HG03457 (cell line): ENCODE results near the gene S100A4.
"Not testable (repeated sequence)": the region's sequence is repeated elsewhere in the genome, so short reads cannot be mapped to it uniquely, and the experiment has no call there.

ENCODE experiments used
- ATAC-seq: cut with Tn5 transposase; IDR thresholded peaks from one replicate; pipeline ENCODE4 v1.9.1; 2021; ENCODE audit warnings: moderate number of reproducible peaks; ENCODE audit not compliant: unreplicated experiment

Gene S100A4

DNA sequence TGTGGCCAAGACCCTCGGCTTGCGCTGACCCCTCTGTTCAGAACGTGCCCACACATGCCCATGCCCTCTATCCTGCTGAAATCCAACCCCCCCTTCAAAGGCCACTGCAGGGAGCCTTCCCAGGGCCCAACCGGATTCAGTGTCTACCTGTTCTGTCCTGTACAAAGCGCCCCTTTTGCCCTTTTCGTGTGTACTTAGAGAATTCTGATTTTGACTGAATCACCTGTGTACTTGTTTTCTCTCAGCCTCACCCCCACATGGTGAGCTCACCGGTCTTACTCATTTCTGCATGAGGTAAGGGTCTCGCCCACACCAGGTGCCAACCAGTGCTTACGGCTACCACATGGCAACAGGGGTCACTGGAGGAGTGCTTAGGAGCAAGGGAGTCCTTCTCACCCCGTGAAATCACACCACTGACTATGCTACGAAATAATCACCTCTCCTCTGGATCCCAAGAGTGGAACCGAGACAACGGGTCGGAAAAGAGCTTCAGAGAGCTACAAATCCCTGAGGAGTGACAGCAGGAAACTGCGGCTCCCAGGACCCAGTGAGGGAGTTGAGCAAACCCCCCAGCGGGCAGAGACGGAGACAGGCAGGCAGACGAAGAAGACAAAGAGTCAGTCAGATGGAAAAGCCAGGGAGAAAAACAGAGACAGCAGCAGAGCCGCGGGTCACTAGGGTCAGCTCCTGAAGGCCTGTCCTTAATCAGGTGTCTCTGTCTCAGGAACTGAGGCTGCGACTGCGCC is 22.2 kb upstream of the S100A4 start:
- ATAC-seq = no peak

DNA sequence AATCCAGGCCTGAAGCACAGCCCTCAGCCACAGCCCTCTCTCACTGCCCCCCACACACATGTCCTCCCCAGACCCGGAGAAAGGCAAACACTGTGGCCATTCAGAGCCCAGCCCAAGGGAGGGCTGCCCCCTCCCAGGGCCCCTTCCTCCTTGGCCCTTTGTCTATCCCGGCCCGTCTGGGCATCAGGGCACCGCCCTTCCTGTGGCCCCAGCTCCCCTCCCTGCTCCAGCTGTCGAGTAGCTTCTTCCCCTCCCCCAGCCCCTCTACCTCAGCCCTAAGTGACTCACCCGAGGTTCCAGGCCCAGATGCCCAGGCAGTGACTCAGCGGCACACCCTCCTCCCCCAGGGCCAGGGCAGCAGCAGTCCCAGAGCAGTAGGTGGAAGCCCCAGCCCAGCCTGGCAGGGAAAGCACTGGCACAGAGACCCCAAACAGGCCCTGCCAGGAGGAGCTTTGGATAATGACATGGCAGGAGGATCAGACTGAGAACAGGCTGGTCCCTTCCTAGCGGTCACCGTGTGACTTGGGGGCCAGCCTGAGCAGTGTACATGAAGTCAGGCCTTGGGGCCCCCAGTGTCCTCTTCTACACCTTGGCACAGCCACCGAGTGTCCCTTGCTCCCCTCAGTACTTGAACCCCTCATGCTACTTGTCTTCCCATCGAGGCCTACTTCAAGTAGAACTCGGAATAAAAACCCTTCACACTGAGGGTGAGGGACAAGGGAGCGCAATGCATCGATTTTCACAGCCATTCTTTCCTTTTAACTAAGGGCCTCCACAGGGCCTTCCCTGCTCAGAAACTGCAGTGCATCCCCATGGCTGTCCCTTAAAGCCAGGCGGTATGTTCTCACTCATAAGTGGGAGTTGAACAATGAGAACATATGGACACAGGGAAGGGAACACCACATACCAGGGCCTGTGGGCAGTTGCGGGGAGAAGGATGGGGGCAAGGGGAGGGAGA is 21.1 kb upstream of the S100A4 start:
- ATAC-seq = no peak

DNA sequence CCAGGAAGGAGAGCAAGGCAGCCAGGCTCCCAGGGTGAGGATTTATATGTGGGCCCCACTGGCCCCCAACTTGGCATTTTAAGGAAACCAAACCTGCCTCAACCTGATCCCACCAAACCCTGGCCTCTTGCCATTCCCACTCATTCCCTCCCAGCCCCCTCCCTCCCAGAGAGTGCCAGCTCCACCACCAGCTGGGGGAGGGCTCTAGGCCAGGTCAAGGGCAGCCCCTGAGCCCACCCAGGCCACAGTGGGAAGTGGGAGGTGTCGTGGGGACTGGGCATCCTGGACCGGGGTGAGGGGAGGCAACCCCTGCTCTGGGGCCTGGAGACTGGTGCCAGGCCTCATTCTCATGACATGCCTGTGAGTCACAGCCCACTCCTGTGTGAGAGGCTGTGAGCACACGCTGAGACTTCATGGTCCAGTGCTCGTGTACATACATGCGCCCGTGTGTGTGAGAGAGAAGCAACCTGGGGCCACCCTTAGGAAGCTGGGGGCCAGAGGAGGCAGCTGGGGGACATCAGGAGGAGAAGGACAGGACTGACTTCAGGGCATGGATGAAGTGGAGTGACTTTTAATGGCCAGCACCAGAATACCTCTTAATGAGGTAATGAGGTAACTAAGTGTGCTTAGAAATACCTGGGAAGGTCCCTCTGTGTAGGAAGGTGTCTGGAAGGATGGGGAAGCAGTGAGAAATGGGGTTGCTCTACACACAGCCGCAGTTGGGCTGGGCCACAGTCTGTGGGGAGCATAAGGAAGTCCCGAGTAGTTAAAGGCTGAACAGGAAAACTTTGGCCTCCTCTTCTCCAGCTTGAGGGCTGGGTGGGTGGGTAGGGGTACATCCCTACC is 20.1 kb upstream of the S100A4 start, which contains the start of gene S100A2:
Gene S100A2 (minus strand): TSS at position 316 of the 846 bp plus-strand sequence. CDS start 1,967 bp downstream, outside the sequence.
- no peak for ATAC-seq

DNA sequence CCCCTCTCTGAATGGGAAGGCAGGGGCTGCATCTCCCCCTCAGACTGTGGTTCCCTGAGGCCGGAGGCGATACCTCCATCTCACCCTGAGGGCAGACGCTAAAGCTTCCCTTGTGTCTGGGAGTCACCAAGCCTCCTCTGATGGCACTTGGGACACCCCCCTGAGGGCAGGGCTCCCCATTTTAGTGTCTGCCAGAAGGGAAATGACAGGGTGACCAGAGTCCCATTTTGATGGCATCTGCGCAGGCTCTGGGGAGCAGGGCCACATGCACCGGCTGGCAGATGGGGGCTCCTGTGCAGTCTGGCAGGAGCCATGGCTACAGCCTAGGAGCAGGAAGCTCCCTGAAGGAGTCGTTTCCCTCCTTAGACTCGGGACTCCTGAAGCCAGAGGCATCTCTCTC is 18.4 kb upstream of the S100A4 start:
- no peak for ATAC-seq

DNA sequence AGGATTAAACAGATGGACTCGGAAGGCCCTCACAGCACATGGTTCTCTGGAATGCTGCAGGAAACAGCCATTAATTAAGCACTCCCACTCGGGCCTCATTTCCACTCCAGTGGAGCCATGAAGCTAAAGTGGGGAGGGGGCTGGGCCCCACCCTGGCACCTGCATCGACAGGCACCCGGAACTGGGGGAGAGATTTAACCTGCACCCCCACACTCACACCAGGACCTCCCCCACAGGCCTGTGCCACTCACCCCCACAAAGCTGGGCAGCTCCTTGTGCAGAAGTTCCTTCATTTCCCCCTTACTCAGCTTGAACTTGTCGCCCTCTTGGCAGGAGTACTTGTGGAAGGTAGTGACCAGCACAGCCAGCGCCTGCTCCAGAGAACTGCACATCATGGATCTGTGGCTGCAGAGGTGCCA is 17.9 kb upstream of the S100A4 start:
- no peak for ATAC-seq

DNA sequence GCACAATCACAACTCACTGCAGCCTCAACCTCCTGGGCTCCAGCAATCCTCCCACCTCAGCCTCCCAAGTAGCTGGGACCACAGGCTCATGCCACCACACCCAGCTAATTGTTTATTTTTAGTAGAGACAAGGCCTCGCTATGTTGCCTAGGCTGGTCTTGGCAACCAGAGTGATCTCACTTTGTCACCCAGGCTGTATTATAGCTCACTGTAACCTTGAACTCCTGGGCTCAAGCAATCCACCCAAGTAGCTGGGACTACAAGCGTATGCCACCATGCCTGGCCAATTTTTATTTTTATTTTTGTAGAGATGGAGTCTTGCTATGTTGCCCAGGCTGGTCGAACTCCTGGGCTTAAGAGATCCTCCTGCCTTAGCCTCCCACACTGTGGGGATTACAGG is 16.4 kb upstream of the S100A4 start:
- not testable (repeated sequence) for ATAC-seq

DNA sequence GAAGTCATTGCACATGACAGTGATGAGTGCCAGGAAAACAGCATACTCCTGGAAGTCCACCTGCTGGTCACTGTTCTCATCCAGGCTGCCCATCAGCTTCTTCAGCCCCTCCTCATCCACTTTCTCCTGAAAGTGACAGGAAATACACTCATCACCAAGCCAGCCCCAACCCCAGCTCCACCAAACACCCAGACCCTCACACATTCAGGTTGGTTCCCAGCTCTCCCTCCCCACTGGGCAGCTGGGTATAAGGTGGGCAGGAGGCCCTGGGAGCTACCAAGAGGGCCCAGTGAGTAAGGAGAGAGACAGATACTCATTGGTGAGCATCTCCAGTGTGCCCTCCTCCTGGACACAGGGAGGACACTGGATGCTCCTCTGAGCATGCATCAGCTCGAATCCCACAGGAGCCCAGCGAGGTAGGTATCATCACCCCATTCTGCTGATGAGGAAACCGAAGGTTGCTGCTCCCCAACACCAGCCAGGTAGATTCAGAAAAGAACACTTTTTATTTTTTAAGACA is 15.9 kb upstream of the S100A4 start:
- no peak for ATAC-seq

DNA sequence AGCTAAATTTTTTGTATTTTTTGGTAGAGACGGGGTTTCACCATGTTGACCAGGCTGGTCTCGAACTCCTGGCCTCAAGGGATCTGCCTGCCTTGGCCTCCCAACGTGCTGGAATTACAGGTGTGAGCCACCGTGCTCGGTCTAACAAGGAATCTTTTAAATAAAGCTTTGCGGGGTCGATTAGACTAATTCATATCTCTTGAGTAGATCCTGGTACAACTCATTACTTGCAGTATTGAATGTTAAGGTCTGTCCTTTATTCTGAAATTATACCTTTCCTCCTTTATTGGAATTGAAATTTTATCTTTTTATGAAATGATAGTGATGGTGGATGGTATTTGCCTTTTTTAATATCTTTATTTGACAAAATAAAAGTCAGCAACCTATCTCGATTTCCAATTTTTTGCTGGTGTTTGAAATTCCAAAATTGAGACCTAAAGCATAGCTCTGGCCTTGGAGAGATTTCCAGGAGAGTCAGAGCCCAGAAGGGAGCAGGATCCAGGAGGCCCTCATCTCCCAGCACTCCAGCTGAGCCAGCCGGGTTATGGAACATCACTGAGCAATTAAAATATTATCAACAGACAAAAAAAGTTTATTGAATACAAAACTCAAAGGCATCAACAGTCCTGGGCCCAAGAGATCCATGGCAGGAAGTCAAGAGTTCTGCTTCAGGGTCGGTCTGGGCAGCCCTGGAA is 15.3 kb upstream of the S100A4 start:
- ATAC-seq = no peak

DNA sequence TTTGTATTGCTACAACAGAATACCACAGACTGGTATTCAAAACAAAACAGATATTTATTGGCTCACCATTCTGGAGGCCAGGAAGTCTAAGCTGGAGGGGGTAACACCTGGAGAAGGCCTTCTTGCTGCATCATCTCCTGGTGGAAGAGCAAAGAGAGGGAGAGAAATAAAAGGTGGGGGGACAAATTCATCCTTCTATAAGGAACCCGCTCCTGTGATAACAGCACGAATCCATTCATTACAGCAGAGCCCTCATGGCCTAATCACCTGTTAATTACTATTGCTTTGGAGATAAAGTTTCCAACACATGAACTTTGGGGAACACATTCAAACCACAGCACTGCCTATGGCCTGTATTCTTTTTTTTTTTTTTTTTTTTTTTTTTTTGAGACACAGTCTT is 14.6 kb upstream of the S100A4 start:
- ATAC-seq = no peak

DNA sequence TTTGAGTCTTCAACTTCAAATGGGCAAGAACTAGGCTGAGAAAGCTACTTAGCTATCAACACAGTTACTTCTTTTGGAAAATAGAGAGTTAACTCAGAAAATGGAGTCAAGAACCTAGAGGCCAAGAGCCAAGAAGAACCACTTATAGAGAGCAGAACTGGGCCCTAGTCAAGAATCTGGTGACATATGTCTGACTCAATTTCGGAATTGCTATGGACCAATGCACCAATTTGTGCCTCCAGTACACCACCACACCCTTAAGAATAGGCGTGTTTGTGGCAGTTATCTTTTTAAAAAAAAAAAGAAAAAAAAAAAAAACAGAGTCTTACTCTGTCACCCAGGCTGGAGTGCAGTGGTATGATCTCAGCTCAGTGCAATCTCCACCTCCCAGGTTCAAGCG is 12.3 kb upstream of the S100A4 start:
- no peak for ATAC-seq

DNA sequence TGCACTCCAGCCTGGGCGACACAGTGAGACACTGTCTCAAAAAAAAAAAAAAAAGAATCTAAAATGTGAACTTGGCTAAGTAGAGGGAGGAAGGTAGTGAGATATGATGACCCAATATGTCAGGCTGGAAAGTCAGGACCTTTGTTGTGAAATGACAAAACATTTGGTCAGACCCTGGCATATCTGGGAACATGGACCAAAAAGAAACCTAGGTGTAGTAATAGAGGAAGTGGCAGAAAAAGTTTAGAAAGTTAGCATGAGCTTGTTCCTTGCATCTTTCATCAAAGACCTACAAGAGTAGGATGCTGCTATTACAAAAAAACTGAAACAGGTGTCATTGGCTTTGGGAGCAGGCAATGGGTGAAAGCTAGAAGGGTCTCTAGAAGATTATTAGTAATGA is 10.7 kb upstream of the S100A4 start:
- no peak for ATAC-seq

DNA sequence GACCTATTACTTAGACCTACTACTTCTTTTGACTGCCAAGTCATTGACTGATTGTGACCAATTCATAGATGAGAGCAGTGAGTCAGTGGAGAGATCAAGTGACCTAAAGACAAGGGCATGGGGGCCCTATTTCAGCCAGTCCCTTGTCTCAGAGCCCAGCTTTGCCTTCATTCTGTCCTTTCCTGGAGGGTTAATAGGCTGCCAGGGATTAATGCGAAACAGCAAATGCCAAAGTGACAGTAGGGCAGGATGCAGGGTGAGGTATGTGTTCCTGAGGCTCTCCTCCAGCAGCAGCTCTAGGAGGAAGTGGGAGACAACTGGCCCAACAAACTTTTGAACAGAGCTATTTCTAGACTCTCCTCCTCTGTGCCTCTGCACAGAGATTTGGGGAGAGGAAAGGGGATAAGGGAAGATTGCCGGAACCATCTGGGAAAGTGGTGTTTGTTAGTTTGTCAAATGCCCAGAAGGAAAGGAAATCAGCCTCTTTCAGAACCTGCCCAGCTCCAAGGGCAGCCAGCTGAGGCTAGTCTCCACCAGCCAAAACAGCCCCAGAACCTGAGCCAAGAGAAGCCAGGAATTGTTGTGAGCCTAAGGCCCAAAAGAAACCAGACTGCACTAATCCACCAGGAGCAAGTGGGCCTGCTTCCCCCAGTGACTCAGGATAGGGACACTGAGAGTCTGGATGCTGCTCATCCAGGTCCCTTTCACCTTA is 8.4 kb upstream of the S100A4 start:
- ATAC-seq = no peak

DNA sequence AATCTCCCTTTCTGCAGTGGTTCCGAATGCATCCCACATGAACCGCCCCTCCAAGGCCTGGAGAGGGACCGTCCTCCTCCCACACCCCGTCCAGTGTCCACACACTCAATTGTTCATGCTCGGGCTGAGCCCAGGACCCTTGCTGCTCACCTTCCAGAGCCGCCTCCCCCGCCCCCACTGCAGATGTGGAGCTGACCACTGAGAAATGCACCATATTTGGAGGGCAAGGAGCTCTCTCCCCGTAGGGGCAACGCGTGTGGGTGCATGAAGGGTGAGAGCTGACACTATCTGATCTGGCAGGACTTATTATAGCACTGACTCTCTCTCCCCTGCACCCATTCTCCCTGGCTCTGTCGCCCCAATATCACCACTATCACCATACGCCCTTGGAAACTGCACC is 7.5 kb upstream of the S100A4 start:
- ATAC-seq = no peak

DNA sequence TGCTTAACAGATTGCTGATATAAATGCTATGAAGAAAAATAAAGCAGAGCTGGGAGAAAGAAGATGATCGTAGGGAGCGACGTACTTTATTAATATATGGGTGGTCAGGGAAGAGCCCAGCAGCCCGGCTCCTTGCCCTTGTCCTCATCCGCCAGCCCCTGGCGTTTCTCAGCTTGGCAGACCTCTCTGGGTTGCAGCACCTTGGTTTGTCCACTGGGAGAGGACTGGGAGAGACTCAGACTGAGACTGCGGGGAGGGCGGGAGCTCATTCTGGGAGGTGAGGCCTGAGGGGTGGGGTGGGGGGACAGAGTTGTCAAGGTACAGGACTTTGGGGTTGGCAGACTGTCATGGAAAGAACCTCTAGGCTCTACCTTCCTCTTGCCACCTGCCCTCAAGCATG is 6.7 kb upstream of the S100A4 start:
- ATAC-seq = no peak

DNA sequence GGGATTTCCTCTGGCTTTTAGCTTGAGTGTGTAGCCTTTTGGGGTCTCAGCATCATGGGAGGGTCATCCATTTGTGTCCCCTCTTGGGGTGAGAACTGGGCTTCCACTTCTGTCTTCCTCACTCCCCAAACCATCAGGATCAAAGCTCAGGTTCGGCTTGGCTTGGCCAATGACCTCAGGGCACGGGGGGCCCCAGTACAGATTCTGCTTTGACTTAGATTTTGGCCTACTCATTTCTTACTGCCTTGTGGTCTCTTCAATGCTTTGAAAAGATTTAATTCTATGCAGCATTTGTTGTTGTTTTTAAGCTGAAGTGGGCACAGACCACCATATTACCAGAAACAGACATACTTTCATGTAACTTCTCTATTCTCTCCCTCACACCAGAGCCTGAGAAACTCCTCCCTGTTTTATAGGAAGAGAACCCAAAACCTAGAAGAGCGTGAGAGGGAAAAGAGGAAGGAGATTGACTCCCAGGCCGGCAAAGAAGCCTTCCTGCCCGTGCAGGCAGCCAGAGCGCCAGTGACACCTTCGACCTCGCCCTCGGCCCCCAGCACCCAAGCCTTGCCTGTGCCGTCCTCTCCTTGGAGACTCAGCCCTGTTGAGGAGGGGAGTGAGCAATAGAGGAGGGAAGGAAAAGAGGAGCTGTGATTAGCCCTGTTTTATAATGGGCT is 5.4 kb upstream of the S100A4 start:
- ATAC-seq = no peak

DNA sequence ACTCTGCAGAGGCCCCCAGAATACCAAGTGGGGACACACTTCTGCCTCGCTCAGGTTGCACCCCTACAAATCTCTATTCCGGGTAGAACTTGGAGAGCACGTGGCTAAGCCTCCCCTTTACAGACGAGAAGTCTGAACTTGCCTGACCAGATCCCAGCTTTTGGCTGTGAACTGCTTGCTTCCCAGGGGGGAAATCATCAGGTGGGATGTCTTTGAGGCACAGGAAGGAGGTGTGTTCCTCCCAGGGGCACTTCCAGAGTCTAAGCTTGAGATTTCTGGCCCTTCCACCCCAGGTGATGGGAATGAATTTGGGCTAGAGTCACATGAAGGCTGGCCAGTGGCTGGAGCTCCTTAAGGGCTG is 4.8 kb upstream of the S100A4 start:
- ATAC-seq = no peak

DNA sequence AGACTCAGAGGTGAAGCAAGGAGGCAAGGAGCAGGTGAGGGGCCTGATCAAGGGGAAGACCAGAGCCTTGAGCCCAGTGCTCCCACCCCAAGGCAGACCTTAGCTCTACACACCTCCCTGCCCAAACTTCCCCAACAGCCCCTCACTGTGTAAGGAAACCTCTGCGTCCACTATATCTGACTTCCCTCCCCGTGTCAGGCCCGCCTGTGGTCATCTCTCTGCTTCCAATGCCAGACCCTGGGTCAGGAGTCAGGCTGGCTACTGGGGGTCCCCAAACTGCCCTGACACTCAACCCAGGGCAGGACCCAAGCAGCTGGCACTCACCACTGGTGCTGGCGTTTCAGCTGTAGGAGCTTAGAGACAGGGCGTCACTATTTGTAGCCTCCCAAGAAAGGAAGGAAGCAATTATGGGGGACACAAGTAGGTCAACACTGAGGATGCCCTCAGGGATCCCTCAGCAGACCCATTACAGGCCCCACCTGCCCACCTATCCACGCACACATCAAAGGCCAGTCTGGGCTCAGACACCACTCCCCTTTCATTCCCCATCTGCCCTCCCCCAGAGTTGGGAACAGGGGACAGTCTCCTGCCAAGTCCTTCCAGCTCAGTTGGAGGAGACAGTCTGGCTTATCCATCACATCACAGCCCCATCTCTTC is 4.3 kb upstream of the S100A4 start:
- ATAC-seq = no peak
